GM19193 (cell line): Measurements from ENCODE around the gene LRIG2.

Experiments
- POLR2A ChIP-seq: IDR thresholded peaks from 4 replicates; pipeline ENCODE4 v1.6.1; 2011; ENCODE audit not compliant: insufficient read depth, insufficient read length; ENCODE audit errors: extremely low read depth

LRIG2 gene

GRCh38 chr1:113072757-113073478, at the start of gene LRIG2:
Gene LRIG2 (plus strand): TSS chr1:113073198. CDS start chr1:113073407, 209 bp downstream.
- peak; percentile 93 for TF ChIP-seq POLR2A

GRCh38 chr1:113027007-113027406, 46.0 kb upstream of the LRIG2 start:
- TF ChIP-seq POLR2A, result no peak

DNA sequence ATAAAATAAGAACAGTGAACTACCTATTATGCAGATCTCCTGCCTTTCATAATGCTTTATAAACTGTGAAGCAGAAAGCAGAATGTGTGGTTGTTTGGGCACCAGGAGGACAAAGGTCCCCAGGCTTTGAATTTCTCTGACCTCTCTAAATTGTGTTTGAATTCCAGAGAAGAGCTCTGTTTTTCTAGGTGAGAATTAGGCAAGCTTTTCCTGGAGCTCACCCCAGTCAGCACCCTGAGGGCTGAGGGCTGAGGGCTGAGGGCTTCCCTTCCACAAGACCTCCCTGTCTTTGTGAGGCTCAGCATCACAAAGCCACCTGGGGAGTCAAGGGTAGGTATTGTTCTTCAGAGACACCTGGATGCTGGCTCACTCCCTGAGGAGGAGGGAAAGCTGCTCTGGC, 45.5 kb upstream of the LRIG2 start:
- TF ChIP-seq POLR2A, result no peak

DNA sequence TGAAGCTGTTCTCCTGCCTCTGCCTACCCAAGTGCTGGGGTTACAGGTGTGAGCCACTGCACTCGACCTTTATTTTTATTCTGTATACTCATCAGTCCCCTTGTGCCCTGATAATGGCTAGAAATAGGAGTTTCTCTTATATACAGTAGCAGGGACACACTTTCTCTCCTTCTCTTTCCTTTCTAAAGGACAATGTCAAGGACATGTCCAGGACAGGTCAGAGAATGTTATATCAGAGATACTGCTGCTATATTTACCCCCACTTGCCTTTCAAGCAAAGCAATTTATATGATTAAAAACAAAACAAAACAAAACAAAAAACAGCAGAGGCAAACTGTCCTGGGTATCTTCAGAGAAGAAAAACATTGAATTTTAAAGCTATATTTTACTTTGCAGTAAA, 43.2 kb upstream of the LRIG2 start:
- TF ChIP-seq POLR2A, result no peak

DNA sequence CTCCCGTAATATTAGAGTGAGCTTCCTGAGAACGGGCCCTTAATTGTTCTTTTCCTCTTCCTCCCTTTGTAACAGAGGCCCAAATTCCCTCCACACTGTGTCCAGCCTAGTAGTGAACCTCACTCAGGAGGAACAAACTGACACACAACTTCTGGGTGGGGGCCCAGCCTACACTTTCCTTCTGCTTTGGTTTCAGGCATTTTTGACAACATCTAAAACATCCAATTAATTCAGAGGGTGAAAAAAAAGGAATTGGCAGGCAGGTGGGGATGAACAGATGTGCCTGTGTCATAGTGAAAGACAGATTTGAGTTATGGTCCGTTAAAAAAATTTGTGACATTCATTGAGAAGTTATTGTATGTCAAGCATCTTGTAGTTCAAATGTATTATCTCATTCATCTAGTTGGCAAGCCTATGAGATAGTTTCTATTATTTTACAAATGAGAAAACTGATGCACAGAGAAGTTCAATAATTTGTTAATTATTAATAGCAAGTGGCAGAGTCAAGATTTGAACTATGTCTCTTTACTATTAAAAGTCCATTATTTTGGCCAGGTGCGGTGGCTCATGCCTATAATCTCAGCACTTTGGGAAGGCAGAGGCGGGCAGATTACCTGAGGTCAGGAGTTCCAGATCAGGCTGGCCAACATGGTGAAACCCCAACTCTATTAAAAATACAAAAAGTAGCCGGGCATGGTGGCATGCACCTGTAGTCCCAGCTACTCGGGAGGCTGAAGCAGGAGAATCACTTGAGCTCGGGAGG, 41.6 kb upstream of the LRIG2 start:
- TF ChIP-seq POLR2A, result no peak

- TF ChIP-seq POLR2A, result no peak
Observed at GRCh38 chr1:113035086-113035485, 37.9 kb upstream of the LRIG2 start.

- TF ChIP-seq POLR2A, result no peak
Observed at GRCh38 chr1:113036639-113037321, 36.2 kb upstream of the LRIG2 start.

GRCh38 chr1:113040041-113040440, 33.0 kb upstream of the LRIG2 start:
- no peak for TF ChIP-seq POLR2A

- TF ChIP-seq POLR2A, result no peak
Observed at GRCh38 chr1:113040718-113041412, 32.1 kb upstream of the LRIG2 start.

- no peak for TF ChIP-seq POLR2A
Observed at GRCh38 chr1:113041569-113042284, 31.3 kb upstream of the LRIG2 start.

DNA sequence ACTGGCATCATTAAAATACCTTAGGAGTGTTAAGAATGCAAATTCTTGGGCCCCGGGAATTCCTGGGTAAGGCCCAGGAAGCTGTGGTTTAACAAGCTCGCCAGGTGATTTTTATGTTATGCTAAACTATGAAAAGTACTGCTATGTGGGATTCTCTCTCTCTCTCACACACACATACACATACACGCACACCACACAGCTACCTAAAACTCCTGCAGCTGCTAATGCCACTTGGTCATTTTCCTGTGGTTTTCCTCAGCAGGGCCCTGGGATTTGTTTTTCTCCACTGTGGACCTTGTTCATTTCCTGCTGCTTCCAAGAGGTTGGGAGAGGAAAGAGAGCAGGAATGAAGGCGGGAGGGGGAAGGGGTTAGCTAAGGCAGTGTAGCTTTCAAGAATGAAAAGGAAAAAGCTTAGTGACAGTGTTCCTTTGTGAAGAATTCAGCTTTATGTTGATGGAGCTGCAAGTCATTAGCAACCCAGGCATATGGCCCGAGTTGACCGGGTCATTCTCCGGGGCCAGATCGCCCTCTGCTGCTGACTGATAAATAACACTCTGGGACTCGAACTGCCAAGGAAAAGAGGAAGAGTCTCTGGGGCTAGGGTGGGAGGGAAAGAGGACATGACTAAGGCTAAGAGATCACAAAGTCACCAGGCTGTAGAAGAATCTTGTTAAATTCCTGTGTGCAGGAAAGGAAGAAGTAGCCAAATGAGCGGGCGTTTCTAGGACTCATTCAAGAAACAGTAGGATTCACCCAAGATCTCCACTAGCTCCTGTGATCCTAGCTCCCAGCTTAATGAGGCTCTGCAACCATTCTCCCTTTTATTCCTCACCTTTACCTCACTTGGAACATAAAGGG, 30.5 kb upstream of the LRIG2 start:
- TF ChIP-seq POLR2A, result no peak

GRCh38 chr1:113046569-113046968, 26.4 kb upstream of the LRIG2 start:
- no peak for TF ChIP-seq POLR2A

DNA sequence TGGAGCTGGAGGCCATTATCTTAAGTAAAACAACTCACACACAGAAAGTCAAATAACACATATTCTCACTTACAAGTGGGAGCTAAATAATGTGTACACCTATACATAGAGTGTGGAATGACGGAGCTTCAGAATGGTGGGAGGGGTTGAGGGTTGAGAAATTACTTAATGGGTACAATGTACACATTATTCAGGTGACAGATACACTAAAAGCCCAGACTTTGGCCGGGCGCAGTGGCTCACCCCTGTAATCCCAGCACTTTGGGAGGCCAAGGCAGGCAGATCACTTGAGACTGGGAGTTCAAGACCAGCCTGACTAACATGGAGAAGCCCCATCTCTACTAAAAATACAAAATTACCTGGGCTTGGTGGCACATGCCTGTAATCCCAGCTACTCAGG, 24.9 kb upstream of the LRIG2 start:
- no peak for TF ChIP-seq POLR2A
